Nephron (organoid): Measurements from ENCODE around the gene ETV6.

Experiments used
- H3K27ac Mint-ChIP-seq, 3 experiments: 2 replicates each; pipeline ENCODE4 v1.8.0; 2020; ENCODE audit warnings: mixed read lengths in 3 of 3, mild to moderate bottlenecking in 2 of 3, moderate library complexity in 1 of 3
- H3K27me3 Mint-ChIP-seq: 2 replicates; pipeline ENCODE4 v1.8.0; 2021; ENCODE audit warnings: low read depth, mild to moderate bottlenecking, moderate library complexity, mixed read lengths
- H3K36me3 Mint-ChIP-seq: 2 replicates; pipeline ENCODE4 v1.8.0; 2020; ENCODE audit warnings: low read depth, mixed read lengths
- H3K4me1 Mint-ChIP-seq: 2 replicates; pipeline ENCODE4 v1.8.0; 2020; ENCODE audit warnings: mixed read lengths
- H3K4me3 Mint-ChIP-seq, 3 experiments: 2 replicates each; pipeline ENCODE4 v1.8.0; 2020; ENCODE audit warnings: mild to moderate bottlenecking in 3 of 3, mixed read lengths in 3 of 3, moderate library complexity in 2 of 3
- H3K9me3 Mint-ChIP-seq: 2 replicates; pipeline ENCODE4 v1.8.0; 2020; ENCODE audit warnings: mixed read lengths
- TF ChIP-seq, protein P1 (sequence below), 3 experiments: fragments of 200-600 bp; sonication (generic); IDR thresholded peaks; one replicate each; pipeline ENCODE4 v1.5.0; 2021; ENCODE audit warnings: antibody characterized with exemption in 3 of 3; ENCODE audit not compliant: unreplicated experiment in 3 of 3

Gene ETV6

DNA sequence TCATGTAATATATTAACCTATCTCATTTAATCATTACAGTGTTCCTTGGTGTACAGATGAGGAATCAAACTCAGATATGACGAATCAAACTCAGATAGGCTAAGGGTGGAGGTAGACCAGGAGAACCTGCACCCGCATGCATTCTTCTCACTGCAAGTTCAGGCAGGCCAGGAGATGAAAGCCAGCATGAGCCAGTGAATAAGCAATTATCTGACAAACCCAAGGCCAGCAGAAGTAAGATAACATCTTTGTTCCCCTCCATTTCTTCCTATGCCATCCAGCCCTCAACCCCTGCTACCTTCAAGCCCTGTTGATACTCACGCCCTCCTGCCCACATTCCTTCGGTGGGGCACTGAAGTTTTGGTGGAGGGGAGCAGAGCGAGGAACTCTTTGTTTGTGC lies 152.2 kb downstream of the ETV6 start:
- H3K4me3 Mint-ChIP-seq = no peak overlapping the region
- H3K27ac Mint-ChIP-seq = no peak overlapping the region
- TF ChIP-seq, protein P1, sequence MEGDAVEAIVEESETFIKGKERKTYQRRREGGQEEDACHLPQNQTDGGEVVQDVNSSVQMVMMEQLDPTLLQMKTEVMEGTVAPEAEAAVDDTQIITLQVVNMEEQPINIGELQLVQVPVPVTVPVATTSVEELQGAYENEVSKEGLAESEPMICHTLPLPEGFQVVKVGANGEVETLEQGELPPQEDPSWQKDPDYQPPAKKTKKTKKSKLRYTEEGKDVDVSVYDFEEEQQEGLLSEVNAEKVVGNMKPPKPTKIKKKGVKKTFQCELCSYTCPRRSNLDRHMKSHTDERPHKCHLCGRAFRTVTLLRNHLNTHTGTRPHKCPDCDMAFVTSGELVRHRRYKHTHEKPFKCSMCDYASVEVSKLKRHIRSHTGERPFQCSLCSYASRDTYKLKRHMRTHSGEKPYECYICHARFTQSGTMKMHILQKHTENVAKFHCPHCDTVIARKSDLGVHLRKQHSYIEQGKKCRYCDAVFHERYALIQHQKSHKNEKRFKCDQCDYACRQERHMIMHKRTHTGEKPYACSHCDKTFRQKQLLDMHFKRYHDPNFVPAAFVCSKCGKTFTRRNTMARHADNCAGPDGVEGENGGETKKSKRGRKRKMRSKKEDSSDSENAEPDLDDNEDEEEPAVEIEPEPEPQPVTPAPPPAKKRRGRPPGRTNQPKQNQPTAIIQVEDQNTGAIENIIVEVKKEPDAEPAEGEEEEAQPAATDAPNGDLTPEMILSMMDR (IDR thresholded peaks at IDR 0.05; ENCODE audit: unreplicated experiment in 3 of 3) = no peak
- H3K9me3 Mint-ChIP-seq = no peaks in the 10 kb centered on the region
- peaks cover 19% of the 10 kb centered on the region for H3K36me3 Mint-ChIP-seq
- no peaks in the 10 kb centered on the region for H3K27me3 Mint-ChIP-seq
- peaks cover 19% of the 10 kb centered on the region for H3K4me1 Mint-ChIP-seq

DNA sequence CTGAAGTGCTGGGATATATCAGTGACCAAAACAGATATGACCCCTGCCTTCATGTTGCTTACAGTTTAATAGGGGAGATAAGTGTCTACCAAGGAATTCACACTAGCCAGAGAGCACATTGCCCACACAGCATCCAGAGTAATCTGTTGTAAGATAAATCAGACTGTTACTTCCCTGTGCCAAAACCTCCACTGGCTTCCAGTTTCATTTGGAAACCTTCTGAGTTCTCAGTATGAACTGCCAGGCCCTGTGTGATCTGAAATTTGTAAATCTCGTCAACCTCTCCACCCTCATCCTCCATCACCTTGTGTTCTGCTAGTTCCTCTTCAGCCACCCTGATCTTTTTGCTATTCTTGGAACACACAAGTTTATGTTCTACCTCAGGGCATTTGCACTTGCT lies 154.7 kb downstream of the ETV6 start:
- peaks cover 9% of the 10 kb centered on the region for H3K36me3 Mint-ChIP-seq
- H3K4me1 Mint-ChIP-seq = no peaks in the 10 kb centered on the region
- no peak overlapping the region for H3K27ac Mint-ChIP-seq
- TF ChIP-seq, protein P1 (IDR thresholded peaks at IDR 0.05; ENCODE audit: unreplicated experiment in 3 of 3) = no peak
- H3K27me3 Mint-ChIP-seq = no peaks in the 10 kb centered on the region
- no peaks in the 10 kb centered on the region for H3K9me3 Mint-ChIP-seq
- no peak overlapping the region for H3K4me3 Mint-ChIP-seq

DNA sequence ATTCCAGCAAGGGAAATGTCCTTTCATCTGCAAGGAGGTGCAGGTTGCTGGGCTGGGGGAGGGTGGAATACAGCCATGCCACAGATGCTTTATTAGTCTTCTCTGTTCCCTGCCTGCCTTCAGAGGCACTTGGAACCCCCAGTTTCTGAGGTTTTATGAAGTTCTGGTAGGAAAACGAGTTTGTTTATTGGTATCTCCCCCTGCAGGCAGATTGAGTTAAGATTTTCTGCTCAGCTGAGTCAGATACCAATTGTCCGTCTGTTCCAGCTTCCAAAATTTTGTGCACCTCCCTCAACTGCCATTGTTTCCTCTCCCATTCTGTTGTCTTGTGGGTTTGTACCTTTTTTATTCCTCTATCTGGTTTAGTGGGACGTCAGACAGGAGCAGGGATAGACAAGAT lies 155.6 kb downstream of the ETV6 start:
- H3K4me1 Mint-ChIP-seq = no peaks in the 10 kb centered on the region
- TF ChIP-seq, protein P1 (IDR thresholded peaks at IDR 0.05; ENCODE audit: unreplicated experiment in 3 of 3) = no peak
- H3K4me3 Mint-ChIP-seq = no peak overlapping the region
- H3K27me3 Mint-ChIP-seq = no peaks in the 10 kb centered on the region
- no peak overlapping the region for H3K27ac Mint-ChIP-seq
- H3K36me3 Mint-ChIP-seq = peaks cover 9% of the 10 kb centered on the region
- no peaks in the 10 kb centered on the region for H3K9me3 Mint-ChIP-seq

DNA sequence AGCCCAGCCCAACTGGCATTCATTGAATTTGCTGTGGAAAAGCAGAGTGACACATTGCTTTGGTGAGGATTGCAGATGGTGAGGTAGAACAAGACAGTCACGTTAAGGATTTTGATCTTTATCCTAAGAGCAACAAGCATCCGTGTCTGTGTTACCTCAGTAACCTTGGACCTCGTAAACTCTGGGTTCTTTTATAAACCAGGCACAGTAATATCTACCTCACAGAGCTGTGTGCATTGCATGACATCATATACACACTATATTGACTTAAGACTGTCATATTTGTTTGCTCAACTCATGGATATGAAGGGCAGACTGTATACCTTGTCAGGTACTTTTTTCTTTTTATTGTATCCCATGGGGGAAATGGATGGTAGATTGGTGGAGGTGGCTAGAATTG lies 156.2 kb downstream of the ETV6 start:
- no peaks in the 10 kb centered on the region for H3K27me3 Mint-ChIP-seq
- H3K27ac Mint-ChIP-seq = no peak overlapping the region
- peaks cover 9% of the 10 kb centered on the region for H3K36me3 Mint-ChIP-seq
- no peak overlapping the region for H3K4me3 Mint-ChIP-seq
- TF ChIP-seq, protein P1 (IDR thresholded peaks at IDR 0.05; ENCODE audit: unreplicated experiment in 3 of 3) = no peak
- peaks cover under 1% of the 10 kb centered on the region for H3K4me1 Mint-ChIP-seq
- no peaks in the 10 kb centered on the region for H3K9me3 Mint-ChIP-seq

DNA sequence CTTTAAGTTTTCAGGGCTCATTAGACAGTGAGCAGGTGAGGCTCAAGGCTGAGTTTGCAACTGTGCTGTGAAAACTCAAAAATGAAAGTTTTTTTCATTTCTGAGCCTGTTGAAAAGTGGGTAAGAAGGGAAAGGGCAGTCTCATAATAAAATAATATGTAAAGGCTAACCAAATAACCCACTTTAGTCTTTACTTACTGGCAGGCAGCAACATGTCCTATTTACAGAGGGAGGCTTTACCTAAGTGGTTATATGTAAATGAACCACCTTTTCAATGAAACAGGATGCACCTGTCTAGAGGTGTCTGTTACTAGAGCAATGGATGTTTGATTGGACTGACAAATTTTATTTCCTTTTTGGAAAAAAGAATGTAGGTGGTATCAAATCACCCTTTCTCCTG lies 158.0 kb downstream of the ETV6 start:
- Mint-ChIP-seq H3K9me3 (no peaks in the 10 kb centered on the region), H3K4me1 (peaks cover 17% of the 10 kb centered on the region), H3K27me3 (no peaks in the 10 kb centered on the region), H3K27ac (no peak overlapping the region), H3K36me3 (peaks cover 6% of the 10 kb centered on the region), H3K4me3 (no peak overlapping the region)
- TF ChIP-seq, protein P1 (IDR thresholded peaks at IDR 0.05; ENCODE audit: unreplicated experiment in 3 of 3) = no peak

DNA sequence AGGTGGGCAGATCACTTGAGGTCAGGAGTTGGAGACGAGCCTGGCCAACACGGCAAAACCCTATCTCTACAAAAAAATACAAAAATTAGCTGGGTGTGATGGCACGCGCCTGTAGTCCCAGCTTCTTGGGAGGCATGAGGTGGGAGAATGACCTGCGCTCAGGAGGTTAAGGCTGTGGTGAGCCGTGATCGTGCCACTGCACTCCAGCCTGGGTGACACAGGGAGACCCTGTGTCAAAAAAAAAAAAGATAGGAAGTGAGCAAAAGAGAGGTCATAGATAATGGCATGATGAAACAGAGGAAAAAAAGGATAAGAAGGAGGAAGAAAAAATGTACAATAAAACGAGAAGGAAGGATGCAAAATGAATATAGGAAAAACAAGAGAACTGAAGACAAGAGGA lies 159.5 kb downstream of the ETV6 start:
- Mint-ChIP-seq H3K36me3 (peaks cover 6% of the 10 kb centered on the region), H3K4me3 (no peak overlapping the region), H3K27me3 (no peaks in the 10 kb centered on the region), H3K4me1 (peaks cover 29% of the 10 kb centered on the region), H3K27ac (no peak overlapping the region), H3K9me3 (no peaks in the 10 kb centered on the region)
- TF ChIP-seq, protein P1 (IDR thresholded peaks at IDR 0.05; ENCODE audit: unreplicated experiment in 3 of 3) = no peak
